ENCODE measurements around the gene ASS1.

GRCh38 chr9:130425741-130426466 is 18.9 kb upstream of the ASS1 start:
- TF ChIP-seq BCL6B (tag by site-specific recombination; IDR thresholded peaks at IDR 0.05) (no peak), CTCF (tag by site-specific recombination; IDR thresholded peaks at IDR 0.05) (no peak), REST (tag by site-specific recombination; IDR thresholded peaks at IDR 0.05) (no peak)
